Ovary (tissue), 3 donors: Measurements from ENCODE around the gene SP6.

Experiments
- EP300 ChIP-seq: sonication (generic); formaldehyde crosslinking; IDR thresholded peaks from one replicate; pipeline ENCODE4 v1.6.1; 2017; ENCODE audit warnings: antibody characterized with exemption
- TF ChIP-seq, protein P1 (sequence below), 3 donors: fragments of 450-650 bp in 2 of 3; fragments of 200-600 bp in 1 of 3; IDR thresholded peaks; one replicate each; pipeline versions ENCODE4 v1.5.1 to v1.8.0; 2016 to 2022; ENCODE audit warnings: antibody characterized with exemption in 3 of 3, mild to moderate bottlenecking in 1 of 3
- donor health status: DM: no; HTN: no; CAD: no.

DNA sequence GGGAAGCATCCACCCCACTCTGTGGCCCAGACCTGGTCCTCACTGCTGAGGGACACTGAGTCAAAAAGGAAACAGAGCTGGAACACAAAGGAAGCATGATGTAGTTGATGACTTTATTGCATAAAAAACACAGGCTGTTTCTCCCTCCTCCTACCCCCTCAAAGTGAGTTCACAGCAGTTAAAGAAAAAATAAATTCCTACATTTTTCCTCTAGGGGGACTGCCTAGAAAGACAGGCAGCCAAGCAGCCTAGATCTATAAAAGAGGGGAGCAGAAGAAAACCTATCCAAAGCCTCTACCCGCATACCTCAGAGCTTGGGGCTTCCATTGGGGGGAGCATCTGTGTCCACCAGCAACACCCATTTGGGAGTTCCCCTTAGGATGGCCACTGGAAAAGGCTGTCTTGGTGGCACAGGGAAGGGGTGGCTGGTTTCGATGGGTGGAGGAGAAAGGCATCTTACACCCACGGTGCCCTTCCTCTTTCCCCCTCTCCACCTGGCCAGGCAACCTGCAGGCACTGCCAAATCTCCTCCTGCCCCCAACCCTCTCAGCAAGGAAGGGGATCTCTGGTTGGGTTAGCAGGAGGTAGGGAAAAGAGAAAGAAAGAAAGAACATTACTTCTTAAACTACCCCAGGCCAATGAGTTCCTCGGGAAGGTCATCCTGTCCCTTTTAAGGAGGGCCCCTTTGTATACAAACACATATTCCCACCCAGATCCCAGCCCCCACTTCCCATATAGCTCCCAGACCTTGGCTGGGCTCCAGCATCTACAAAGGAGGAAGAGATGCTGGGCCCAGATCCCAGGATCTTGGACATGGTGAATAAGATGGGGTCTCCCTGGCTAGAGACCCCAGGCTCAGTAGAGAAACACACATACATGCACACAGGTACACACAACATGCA lies 5.9 kb downstream of the SP6 start:
- TF ChIP-seq EP300 = no peak
- TF ChIP-seq, protein P1, sequence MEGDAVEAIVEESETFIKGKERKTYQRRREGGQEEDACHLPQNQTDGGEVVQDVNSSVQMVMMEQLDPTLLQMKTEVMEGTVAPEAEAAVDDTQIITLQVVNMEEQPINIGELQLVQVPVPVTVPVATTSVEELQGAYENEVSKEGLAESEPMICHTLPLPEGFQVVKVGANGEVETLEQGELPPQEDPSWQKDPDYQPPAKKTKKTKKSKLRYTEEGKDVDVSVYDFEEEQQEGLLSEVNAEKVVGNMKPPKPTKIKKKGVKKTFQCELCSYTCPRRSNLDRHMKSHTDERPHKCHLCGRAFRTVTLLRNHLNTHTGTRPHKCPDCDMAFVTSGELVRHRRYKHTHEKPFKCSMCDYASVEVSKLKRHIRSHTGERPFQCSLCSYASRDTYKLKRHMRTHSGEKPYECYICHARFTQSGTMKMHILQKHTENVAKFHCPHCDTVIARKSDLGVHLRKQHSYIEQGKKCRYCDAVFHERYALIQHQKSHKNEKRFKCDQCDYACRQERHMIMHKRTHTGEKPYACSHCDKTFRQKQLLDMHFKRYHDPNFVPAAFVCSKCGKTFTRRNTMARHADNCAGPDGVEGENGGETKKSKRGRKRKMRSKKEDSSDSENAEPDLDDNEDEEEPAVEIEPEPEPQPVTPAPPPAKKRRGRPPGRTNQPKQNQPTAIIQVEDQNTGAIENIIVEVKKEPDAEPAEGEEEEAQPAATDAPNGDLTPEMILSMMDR (IDR thresholded peaks at IDR 0.05) = no peak
